ENCODE measurements around the gene TSPAN19. TPM values are rescaled to one million over a fixed set of nuclear protein-coding genes. Genes with fewer than 3 reads are reported as not detected.
A peak's percentile ranks its signal among the peaks of the same experiment; 100 is the strongest.

TSPAN19 gene
- total RNA-seq, 1 donor from 2014 or later: 0.31 TPM

DNA sequence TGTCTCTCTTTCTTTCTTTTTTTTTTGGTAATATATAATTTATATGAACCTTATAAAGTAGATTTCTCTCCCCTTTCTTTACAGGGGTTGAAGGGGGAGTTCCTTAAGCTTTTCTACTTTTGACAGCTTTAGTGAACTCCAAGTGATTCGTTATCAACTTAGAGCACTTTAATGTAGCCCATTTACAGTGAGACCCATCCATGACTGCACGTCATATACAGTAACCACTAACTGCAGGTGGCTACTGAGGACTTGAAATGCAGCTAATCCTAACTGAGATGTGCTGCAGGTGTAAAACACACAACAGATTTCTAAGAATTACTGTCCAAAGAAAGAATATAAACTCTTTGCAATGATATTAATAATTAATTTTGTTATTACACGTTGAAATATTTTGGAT is 656 bp upstream of the TSPAN19 start:
- H3K27ac Mint-ChIP-seq: peak overlapping the region; percentile 92
- H3K4me3 Mint-ChIP-seq: peak overlapping the region; percentile 91
- peaks cover 13% of the 10 kb centered on the region for H3K27me3 Mint-ChIP-seq (ENCODE audit: low read depth)
- peaks cover 3% of the 10 kb centered on the region for H3K4me1 Mint-ChIP-seq
- no peaks in the 10 kb centered on the region for H3K9me3 Mint-ChIP-seq
- no peak for DNase-seq (ENCODE audit: low spot score in 2 of 2, unreplicated experiment in 2 of 2)
- H3K36me3 Mint-ChIP-seq: no peaks in the 10 kb centered on the region
- TF ChIP-seq, protein P1, sequence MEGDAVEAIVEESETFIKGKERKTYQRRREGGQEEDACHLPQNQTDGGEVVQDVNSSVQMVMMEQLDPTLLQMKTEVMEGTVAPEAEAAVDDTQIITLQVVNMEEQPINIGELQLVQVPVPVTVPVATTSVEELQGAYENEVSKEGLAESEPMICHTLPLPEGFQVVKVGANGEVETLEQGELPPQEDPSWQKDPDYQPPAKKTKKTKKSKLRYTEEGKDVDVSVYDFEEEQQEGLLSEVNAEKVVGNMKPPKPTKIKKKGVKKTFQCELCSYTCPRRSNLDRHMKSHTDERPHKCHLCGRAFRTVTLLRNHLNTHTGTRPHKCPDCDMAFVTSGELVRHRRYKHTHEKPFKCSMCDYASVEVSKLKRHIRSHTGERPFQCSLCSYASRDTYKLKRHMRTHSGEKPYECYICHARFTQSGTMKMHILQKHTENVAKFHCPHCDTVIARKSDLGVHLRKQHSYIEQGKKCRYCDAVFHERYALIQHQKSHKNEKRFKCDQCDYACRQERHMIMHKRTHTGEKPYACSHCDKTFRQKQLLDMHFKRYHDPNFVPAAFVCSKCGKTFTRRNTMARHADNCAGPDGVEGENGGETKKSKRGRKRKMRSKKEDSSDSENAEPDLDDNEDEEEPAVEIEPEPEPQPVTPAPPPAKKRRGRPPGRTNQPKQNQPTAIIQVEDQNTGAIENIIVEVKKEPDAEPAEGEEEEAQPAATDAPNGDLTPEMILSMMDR (IDR thresholded peaks at IDR 0.05; ENCODE audit: unreplicated experiment): no peak

DNA sequence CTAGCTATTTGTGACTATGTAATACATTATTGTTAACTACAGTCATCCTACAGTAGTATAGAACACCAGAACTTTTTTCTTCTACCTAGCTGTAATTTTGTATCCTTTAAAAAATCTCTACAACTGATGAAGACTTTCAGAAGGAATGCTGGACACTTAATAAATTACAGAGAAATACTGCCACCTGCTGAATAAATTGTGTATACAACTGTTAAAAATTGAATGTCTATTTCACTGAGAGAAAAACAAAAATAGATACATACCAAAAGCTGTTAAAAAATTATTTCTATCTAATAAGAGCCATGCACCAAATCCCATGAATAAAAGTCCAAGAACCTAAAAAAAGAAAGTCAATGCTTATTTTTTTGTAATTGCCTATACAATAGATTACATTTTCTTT is 6.6 kb downstream of the TSPAN19 start:
- no peak overlapping the region for H3K4me3 Mint-ChIP-seq
- no peak overlapping the region for H3K27ac Mint-ChIP-seq
- H3K27me3 Mint-ChIP-seq (ENCODE audit: low read depth): peaks cover 22% of the 10 kb centered on the region
- H3K4me1 Mint-ChIP-seq: peaks cover 3% of the 10 kb centered on the region
- H3K36me3 Mint-ChIP-seq: no peaks in the 10 kb centered on the region
- DNase-seq (ENCODE audit: low spot score in 2 of 2, unreplicated experiment in 2 of 2): no peak
- H3K9me3 Mint-ChIP-seq: no peaks in the 10 kb centered on the region
- TF ChIP-seq, protein P1 (IDR thresholded peaks at IDR 0.05; ENCODE audit: unreplicated experiment): peak; percentile 84

DNA sequence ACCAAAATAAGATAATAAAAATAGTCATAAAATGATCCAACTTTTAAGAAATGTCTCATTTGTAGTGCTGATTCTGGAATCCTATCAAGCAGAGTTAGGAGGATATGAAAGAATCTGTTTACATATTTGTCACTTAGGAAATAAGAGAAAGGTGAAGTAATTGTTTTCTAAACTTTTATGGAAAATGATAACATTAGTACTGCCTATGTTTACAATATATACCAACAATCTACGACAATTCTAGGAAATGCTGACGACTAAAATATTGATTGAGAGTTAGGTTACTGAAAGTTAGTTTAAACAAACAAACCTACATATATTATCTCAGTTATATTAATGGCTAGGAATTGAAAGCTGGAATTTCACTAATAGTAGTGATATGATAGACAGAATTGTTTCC is 18.0 kb downstream of the TSPAN19 start:
- no peaks in the 10 kb centered on the region for H3K36me3 Mint-ChIP-seq
- H3K9me3 Mint-ChIP-seq: no peaks in the 10 kb centered on the region
- TF ChIP-seq, protein P1 (IDR thresholded peaks at IDR 0.05; ENCODE audit: unreplicated experiment): no peak
- no peak overlapping the region for H3K27ac Mint-ChIP-seq
- H3K27me3 Mint-ChIP-seq (ENCODE audit: low read depth): no peaks in the 10 kb centered on the region
- DNase-seq (ENCODE audit: low spot score in 2 of 2, unreplicated experiment in 2 of 2): no peak
- H3K4me1 Mint-ChIP-seq: no peaks in the 10 kb centered on the region
- no peak overlapping the region for H3K4me3 Mint-ChIP-seq

DNA sequence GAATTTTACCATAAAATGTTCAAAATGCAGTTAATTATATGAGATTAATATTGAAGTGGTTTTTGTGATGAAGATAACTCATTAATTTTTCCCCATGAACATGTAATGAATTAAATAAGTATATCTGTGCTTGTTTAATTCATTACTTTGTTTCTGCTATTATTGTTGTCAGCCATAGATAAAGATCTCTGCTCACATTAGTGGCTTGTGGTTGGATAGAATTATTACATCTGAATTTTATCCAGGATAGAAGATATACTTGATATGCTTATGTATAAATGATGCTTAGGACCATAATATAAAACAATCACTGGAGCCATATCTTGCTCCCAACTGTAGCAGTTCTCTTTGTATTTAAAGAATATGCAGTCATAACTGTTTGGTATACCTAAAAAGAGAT is 18.5 kb downstream of the TSPAN19 start:
- DNase-seq (ENCODE audit: low spot score in 2 of 2, unreplicated experiment in 2 of 2): no peak
- no peaks in the 10 kb centered on the region for H3K36me3 Mint-ChIP-seq
- TF ChIP-seq, protein P1 (IDR thresholded peaks at IDR 0.05; ENCODE audit: unreplicated experiment): no peak
- no peak overlapping the region for H3K27ac Mint-ChIP-seq
- H3K9me3 Mint-ChIP-seq: no peaks in the 10 kb centered on the region
- no peaks in the 10 kb centered on the region for H3K27me3 Mint-ChIP-seq (ENCODE audit: low read depth)
- no peak overlapping the region for H3K4me3 Mint-ChIP-seq
- H3K4me1 Mint-ChIP-seq: no peaks in the 10 kb centered on the region

DNA sequence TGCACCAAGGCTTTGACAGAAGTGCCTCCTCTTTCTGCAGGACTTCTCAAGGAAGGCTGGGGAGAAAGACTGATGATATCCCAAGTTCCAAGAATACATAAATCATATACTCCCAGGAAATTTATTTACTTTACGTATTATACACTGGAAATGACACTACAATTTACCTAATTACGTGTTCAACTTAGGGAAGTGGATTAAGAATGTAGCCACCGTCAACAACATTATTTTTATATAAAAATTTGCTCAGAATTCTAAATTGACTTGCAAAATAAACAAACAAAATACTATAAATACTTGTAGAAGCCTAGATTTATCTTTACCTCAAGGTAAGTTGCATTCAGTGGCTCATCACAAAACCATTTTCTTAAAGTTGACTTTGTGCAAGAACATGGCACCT is 18.9 kb downstream of the TSPAN19 start:
- no peak overlapping the region for H3K4me3 Mint-ChIP-seq
- TF ChIP-seq, protein P1 (IDR thresholded peaks at IDR 0.05; ENCODE audit: unreplicated experiment): no peak

DNA sequence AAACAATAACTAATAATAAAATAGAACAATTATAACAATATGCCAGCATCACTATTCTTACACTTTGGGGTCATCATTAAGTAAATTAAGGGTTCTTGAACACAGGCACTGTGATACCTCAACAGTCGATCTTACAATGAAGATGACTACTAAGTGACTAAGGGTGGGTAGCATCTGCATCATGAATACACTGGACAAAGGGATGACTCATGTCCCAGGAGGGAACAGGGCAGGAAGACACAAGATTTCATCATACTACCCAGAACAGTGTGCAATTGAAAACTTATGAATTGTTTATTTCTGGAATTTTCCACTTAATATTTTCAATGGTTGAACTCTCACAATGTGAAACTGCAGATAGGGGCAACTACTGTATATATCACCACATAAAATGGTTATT is 19.7 kb downstream of the TSPAN19 start:
- no peaks in the 10 kb centered on the region for H3K4me1 Mint-ChIP-seq
- no peaks in the 10 kb centered on the region for H3K9me3 Mint-ChIP-seq
- no peaks in the 10 kb centered on the region for H3K27me3 Mint-ChIP-seq (ENCODE audit: low read depth)
- H3K27ac Mint-ChIP-seq: no peak overlapping the region
- DNase-seq (ENCODE audit: low spot score in 2 of 2, unreplicated experiment in 2 of 2): no peak
- no peak overlapping the region for H3K4me3 Mint-ChIP-seq
- TF ChIP-seq, protein P1 (IDR thresholded peaks at IDR 0.05; ENCODE audit: unreplicated experiment): no peak
- no peaks in the 10 kb centered on the region for H3K36me3 Mint-ChIP-seq

More for the DNA sequence above, 18.9 kb downstream of the TSPAN19 start:
- no peak for DNase-seq (ENCODE audit: low spot score in 2 of 2, unreplicated experiment in 2 of 2)
- no peaks in the 10 kb centered on the region for H3K4me1 Mint-ChIP-seq
- H3K27ac Mint-ChIP-seq: no peak overlapping the region
- H3K36me3 Mint-ChIP-seq: no peaks in the 10 kb centered on the region
- H3K27me3 Mint-ChIP-seq (ENCODE audit: low read depth): no peaks in the 10 kb centered on the region
- no peaks in the 10 kb centered on the region for H3K9me3 Mint-ChIP-seq
